Endothelial cell of umbilical vein (primary cell): ENCODE data around the gene CLCN4. TPM values are rescaled to one million over a fixed set of nuclear protein-coding genes. Genes with fewer than 3 reads are reported as not detected.

Source experiments
- BruUV-seq: library from RNA; stranded (reverse); fragments of 400-500 nt; replicated peaks from 2 replicates; lab custom pipeline; 2021; lab: Mats Ljungman, UMichigan
- CTCF ChIA-PET: fragments of 300-600, 350-600 bp; sonication (Branson Sonifier 250); formaldehyde crosslinking; loops from one replicate; lab custom pipeline; 2021; ENCODE audit warnings: antibody characterized with exemption, inconsistent platforms; lab: Charles Lee
- POLR2A ChIA-PET: fragments of 300-600, 350-600 bp; sonication (Branson Sonifier 250); formaldehyde crosslinking; loops from one replicate; lab custom pipeline; 2021; ENCODE audit warnings: antibody characterized with exemption, inconsistent platforms; lab: Charles Lee
- DNase-seq: peaks from one replicate; pipeline ENCODE4 v3.0.0-alpha.2; 2011; ENCODE audit warnings: low read depth, low spot score
- FAIRE-seq: peaks from 2 replicates; lab custom pipeline; 2011; peaks lifted over from hg19 to GRCh38; lab: Jason Lieb, UNC
- H2AFZ ChIP-seq: 2 replicates; pipeline ENCODE4 v1.6.0; 2012; ENCODE audit warnings: low read depth, low read length, control low read depth, inconsistent platforms
- H3K27ac ChIP-seq: 2 replicates; pipeline ENCODE4 v1.5.1; 2011; ENCODE audit warnings: low read depth, mild to moderate bottlenecking, control low read depth, low read length, moderate library complexity; ENCODE audit not compliant: insufficient read depth
- H3K27me3 ChIP-seq, 2 experiments: 2 replicates each; pipeline versions ENCODE4 v1.6.0 to v1.6.1; 2011; ENCODE audit warnings: low read length in 2 of 2, mixed read lengths in 1 of 2; ENCODE audit not compliant: control insufficient read depth in 2 of 2, insufficient read depth in 2 of 2
- H3K36me3 ChIP-seq, 2 experiments: 2 replicates in 1 of 2; 3 replicates in 1 of 2; pipeline ENCODE4 v1.5.1; 2011; ENCODE audit warnings: low read length in 2 of 2, mild to moderate bottlenecking in 1 of 2, moderate library complexity in 1 of 2; ENCODE audit not compliant: control insufficient read depth in 2 of 2, insufficient read depth in 2 of 2; ENCODE audit errors: extremely low read depth in 1 of 2
- H3K4me1 ChIP-seq: 3 replicates; pipeline ENCODE4 v1.5.1; 2011; ENCODE audit warnings: mild to moderate bottlenecking, low read length; ENCODE audit not compliant: control insufficient read depth, insufficient read depth; ENCODE audit errors: extremely low read depth
- H3K4me2 ChIP-seq: 2 replicates; pipeline ENCODE4 v1.6.1; 2011; ENCODE audit warnings: low read length, control low read depth, mixed read lengths; ENCODE audit not compliant: insufficient read depth
- H3K4me3 ChIP-seq, 3 experiments: fragments of 200-600 bp in 1 of 3; sonication (generic), shearing (Covaris generic) in 1 of 3; replicated peaks in 1 of 3; 2 replicates each; pipeline ENCODE4 v1.5.1; 2011 to 2016; ENCODE audit warnings: control low read depth in 3 of 3, low read length in 3 of 3, mild to moderate bottlenecking in 2 of 3, inconsistent platforms in 1 of 3, low read depth in 1 of 3, moderate library complexity in 1 of 3; ENCODE audit not compliant: insufficient read depth in 1 of 3
- H3K79me2 ChIP-seq: 2 replicates; pipeline ENCODE4 v1.6.0; 2012; ENCODE audit warnings: low read length, inconsistent platforms; ENCODE audit not compliant: control insufficient read depth, insufficient read depth
- H3K9ac ChIP-seq: replicated peaks from 2 replicates; pipeline ENCODE3; 2011; ENCODE audit warnings: low read length, control low read depth; ENCODE audit not compliant: insufficient read depth; ENCODE audit errors: extremely low read depth
- H3K9me1 ChIP-seq: replicated peaks from 3 replicates; pipeline ENCODE4 v1.6.0; 2011; ENCODE audit warnings: mild to moderate bottlenecking, low read length; ENCODE audit not compliant: control insufficient read depth, insufficient read depth; ENCODE audit errors: extremely low read depth
- H3K9me3 ChIP-seq: replicated peaks from 2 replicates; pipeline ENCODE4 v1.5.1; 2012; ENCODE audit warnings: low read length, inconsistent platforms; ENCODE audit not compliant: control insufficient read depth, insufficient read depth
- H4K20me1 ChIP-seq: replicated peaks from 2 replicates; pipeline ENCODE3; 2011; ENCODE audit warnings: mild to moderate bottlenecking, low read length; ENCODE audit not compliant: control insufficient read depth, insufficient read depth; ENCODE audit errors: extremely low read depth
- CTCF ChIP-seq, 2 donors: IDR thresholded peaks; 1 replicate in 1 of 2; 2 replicates in 1 of 2; pipeline ENCODE4 v1.5.1; 2011; ENCODE audit warnings: low read length in 2 of 2, mild to moderate bottlenecking in 2 of 2, moderate library complexity in 2 of 2, control low read depth in 1 of 2, inconsistent platforms in 1 of 2, low read depth in 1 of 2; ENCODE audit not compliant: insufficient read depth in 1 of 2; ENCODE audit errors: extremely low read depth in 1 of 2
- EZH2 ChIP-seq: IDR thresholded peaks from 2 replicates; pipeline ENCODE4 v1.6.1; 2012; ENCODE audit warnings: borderline replicate concordance, low read depth, mild to moderate bottlenecking, moderate library complexity, low read length, inconsistent platforms; ENCODE audit not compliant: severe bottlenecking
- FOS ChIP-seq: IDR thresholded peaks from 2 replicates; pipeline ENCODE4 v1.6.1; 2011; ENCODE audit warnings: mild to moderate bottlenecking, low read length, moderate library complexity, borderline replicate concordance; ENCODE audit not compliant: insufficient read depth
- GATA2 ChIP-seq: IDR thresholded peaks from 2 replicates; pipeline ENCODE4 v1.7.0; 2011; ENCODE audit warnings: low read depth, mild to moderate bottlenecking, moderate library complexity, mixed read lengths, low read length; ENCODE audit not compliant: insufficient read length, insufficient read depth
- JUN ChIP-seq: IDR thresholded peaks from 2 replicates; pipeline ENCODE4 v1.6.1; 2011; ENCODE audit warnings: borderline replicate concordance, low read depth; ENCODE audit not compliant: insufficient read length, insufficient read depth
- MYC ChIP-seq: IDR thresholded peaks from one replicate; pipeline ENCODE4 v1.6.1; 2011; ENCODE audit warnings: mild to moderate bottlenecking, low read depth, low read length
- POLR2A ChIP-seq: IDR thresholded peaks from 2 replicates; pipeline ENCODE4 v1.6.1; 2012; ENCODE audit warnings: low read depth, mild to moderate bottlenecking, control low read depth, low read length
- POLR2AphosphoS5 ChIP-seq: IDR thresholded peaks from 2 replicates; pipeline ENCODE4 v1.6.1; 2012; ENCODE audit warnings: low read depth, mild to moderate bottlenecking, control low read depth, low read length, moderate library complexity; ENCODE audit not compliant: insufficient read depth
- dilution Hi-C: fragments of 300-500 bp; cut with MboI; formaldehyde crosslinking; loops from one replicate; pipeline ENCODE4 v1.15.0; 2019; ENCODE audit warnings: low sequenced_read_pairs; ENCODE audit not compliant: extremely low pct_ligation_motif_present
- intact Hi-C: fragments of 100-400 bp; cut with micrococcal nuclease; formaldehyde crosslinking; loops from one replicate; pipeline ENCODE4 v1.10.0; 2022
- polyA plus RNA-seq, 4 experiments: library from polyadenylated mRNA; depleted of rRNA in 3 of 4; stranded (reverse) in 3 of 4; unstranded in 1 of 4; fragments of >200 nt; gene quantifications; 2 replicates each; pipeline versions ENCODE4 v1.2.1 to v1.2.3, GENCODE V29; 2011 to 2012; ENCODE audit warnings: missing spikeins in 1 of 4
- total RNA-seq: library from RNA; stranded (reverse); gene quantifications from 2 replicates; pipeline ENCODE4 v1.2.3, GENCODE V29; 2021
- TF ChIP-seq, protein P1 (sequence below): IDR thresholded peaks from 2 replicates; pipeline ENCODE4 v1.6.1; 2011; ENCODE audit not compliant: insufficient read depth, insufficient read length

CLCN4 gene
- total and polyA plus RNA-seq, 2 donors (not counting 3 experiments of a cell fraction or from before 2014, with no cell fraction given), result 7.6 to 19.8 TPM

DNA sequence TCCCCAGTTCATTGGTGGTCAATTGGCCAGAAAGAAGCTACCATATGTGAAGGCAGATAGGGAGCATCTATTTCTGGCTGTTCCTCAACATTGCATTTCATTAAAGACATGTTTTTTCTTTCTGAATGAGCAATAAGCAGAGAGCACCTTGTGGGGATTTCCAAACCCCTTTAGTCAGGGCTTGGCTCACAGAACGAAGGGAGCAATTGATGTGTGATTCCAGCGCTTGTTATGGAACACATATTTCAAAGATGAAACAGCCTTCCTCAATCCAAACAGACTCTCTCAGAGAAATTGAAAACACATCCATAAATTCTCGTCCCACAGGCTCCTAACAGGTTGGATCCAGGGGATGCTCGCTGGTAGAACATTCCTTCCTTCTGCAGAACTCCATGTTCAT lies 84.1 kb downstream of the CLCN4 start:
- no peak overlapping the region for H3K4me3 ChIP-seq
- H2AFZ ChIP-seq, result no peak overlapping the region
- ChIA-PET POLR2A (no interaction called here), CTCF (no interaction called here)
- H3K79me2 ChIP-seq, result no peaks in the 10 kb centered on the region
- no peaks in the 10 kb centered on the region for H3K9me1 ChIP-seq
- no peaks in the 10 kb centered on the region for H3K4me1 ChIP-seq
- H3K36me3 ChIP-seq, result no peaks in the 10 kb centered on the region
- TF ChIP-seq CTCF (IDR thresholded peaks at IDR 0.05; ENCODE audit: extremely low read depth in 1 of 2, insufficient read depth in 1 of 2, low read depth in 1 of 2, low read length in 2 of 2) (no peak), MYC (no peak), POLR2AphosphoS5 (no peak), FOS (no peak), POLR2A (no peak), EZH2 (no peak), GATA2 (no peak), JUN (no peak)
- TF ChIP-seq, protein P1, sequence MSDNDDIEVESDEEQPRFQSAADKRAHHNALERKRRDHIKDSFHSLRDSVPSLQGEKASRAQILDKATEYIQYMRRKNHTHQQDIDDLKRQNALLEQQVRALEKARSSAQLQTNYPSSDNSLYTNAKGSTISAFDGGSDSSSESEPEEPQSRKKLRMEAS, result no peak
- FAIRE-seq (no peak), DNase-seq (no peak)
- H3K4me2 ChIP-seq, result no peak overlapping the region
- H3K9ac ChIP-seq, result no peak overlapping the region
- BruUV-seq, result no TSS peak
- no peaks in the 10 kb centered on the region for H3K27me3 ChIP-seq
- intact Hi-C loops (no loop called here), dilution Hi-C loops (no loop called here)
- H3K9me3 ChIP-seq, result no peaks in the 10 kb centered on the region
- H3K27ac ChIP-seq, result no peak overlapping the region
- no peaks in the 10 kb centered on the region for H4K20me1 ChIP-seq
